Bronchial epithelial cell (primary cell): ENCODE results near the gene TPSD1. TPM values are rescaled to one million over a fixed set of nuclear protein-coding genes. Genes with fewer than 3 reads are reported as not detected.

Experiments
- DNase-seq: peaks from one replicate; pipeline ENCODE4 v3.0.0-alpha.2; 2010; ENCODE audit warnings: low read depth
- FAIRE-seq: peaks from 2 replicates; lab custom pipeline; 2011; peaks lifted over from hg19 to GRCh38; lab: Jason Lieb, UNC
- H3K27me3 ChIP-seq: 2 replicates; pipeline ENCODE4 v1.5.1; 2011; ENCODE audit warnings: low read length; ENCODE audit not compliant: control insufficient read depth, insufficient read depth
- H3K36me3 ChIP-seq: 2 replicates; pipeline ENCODE4 v1.5.1; 2011; ENCODE audit warnings: low read length; ENCODE audit not compliant: control insufficient read depth, insufficient read depth
- H3K4me3 ChIP-seq: 2 replicates; pipeline ENCODE4 v1.5.1; 2011; ENCODE audit warnings: mild to moderate bottlenecking, low read depth, low read length, control low read depth
- total RNA-seq: library from RNA; depleted of rRNA; stranded (reverse); fragments of >200 nt; gene quantifications from 2 replicates; pipeline ENCODE4 v1.2.1, GENCODE V29; 2014
- TF ChIP-seq, protein P1 (sequence below): IDR thresholded peaks from 2 replicates; pipeline ENCODE4 v1.5.1; 2011; ENCODE audit warnings: mild to moderate bottlenecking, moderate library complexity, low read length, control low read depth, inconsistent platforms; ENCODE audit not compliant: insufficient read depth, severe bottlenecking

Gene TPSD1
- total RNA-seq, 1 donor from 2014 or later: not detected

DNA sequence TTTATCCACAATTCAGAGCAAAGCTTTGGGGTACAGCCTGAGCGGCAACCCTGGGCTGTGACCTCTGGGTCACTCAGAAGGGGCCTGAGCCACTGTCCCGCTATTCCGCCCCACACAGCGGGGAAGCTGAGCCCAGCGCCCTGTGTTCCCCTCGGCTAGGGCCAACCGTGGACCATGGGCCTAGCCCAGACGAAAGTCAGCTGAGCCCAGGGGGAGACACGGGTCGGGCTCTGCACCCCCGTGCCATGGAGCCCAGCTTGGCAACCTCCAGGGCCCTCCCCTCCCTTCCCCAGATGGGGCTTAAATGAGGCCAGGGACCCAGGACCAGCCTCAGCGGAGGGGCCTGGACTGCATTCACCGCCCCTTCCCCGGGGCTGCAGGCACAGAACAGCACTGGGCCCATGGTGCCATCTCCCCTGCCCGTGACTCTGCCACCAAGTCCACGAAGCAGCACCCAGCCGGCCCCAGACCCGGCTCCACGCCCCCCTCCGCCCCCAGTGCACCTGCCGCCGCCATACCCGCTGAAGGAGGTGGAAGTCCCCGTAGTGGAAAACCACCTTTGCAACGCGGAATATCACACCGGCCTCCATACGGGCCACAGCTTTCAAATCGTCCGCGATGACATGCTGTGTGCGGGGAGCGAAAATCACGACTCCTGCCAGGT is 1.8 kb downstream of the TPSD1 start:
- Histone ChIP-seq H3K36me3 (no peaks in the 10 kb centered on the region), H3K4me3 (no peak overlapping the region), H3K27me3 (peaks cover 6% of the 10 kb centered on the region)
- TF ChIP-seq, protein P1, sequence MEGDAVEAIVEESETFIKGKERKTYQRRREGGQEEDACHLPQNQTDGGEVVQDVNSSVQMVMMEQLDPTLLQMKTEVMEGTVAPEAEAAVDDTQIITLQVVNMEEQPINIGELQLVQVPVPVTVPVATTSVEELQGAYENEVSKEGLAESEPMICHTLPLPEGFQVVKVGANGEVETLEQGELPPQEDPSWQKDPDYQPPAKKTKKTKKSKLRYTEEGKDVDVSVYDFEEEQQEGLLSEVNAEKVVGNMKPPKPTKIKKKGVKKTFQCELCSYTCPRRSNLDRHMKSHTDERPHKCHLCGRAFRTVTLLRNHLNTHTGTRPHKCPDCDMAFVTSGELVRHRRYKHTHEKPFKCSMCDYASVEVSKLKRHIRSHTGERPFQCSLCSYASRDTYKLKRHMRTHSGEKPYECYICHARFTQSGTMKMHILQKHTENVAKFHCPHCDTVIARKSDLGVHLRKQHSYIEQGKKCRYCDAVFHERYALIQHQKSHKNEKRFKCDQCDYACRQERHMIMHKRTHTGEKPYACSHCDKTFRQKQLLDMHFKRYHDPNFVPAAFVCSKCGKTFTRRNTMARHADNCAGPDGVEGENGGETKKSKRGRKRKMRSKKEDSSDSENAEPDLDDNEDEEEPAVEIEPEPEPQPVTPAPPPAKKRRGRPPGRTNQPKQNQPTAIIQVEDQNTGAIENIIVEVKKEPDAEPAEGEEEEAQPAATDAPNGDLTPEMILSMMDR: no peak
- no peak for DNase-seq
- FAIRE-seq: no peak

DNA sequence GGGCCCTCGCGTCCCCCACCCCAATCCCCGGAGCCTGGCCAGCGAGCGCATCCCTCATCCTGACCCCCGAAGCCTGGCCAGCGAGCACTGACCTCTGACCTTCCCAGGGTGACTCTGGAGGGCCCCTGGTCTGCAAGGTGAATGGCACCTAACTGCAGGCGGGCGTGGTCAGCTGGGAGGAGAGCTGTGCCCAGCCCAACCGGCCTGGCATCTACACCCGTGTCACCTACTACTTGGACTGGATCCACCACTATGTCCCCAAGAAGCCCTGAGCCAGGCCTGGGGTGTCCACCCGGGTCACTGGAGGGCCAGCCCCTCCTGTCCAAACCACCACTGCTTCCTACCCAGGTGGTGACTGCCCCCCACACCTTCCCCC is 2.3 kb downstream of the TPSD1 start:
- Histone ChIP-seq H3K36me3 (no peaks in the 10 kb centered on the region), H3K27me3 (peaks cover 6% of the 10 kb centered on the region), H3K4me3 (no peak overlapping the region)
- FAIRE-seq: no peak
- TF ChIP-seq, protein P1: no peak
- DNase-seq: no peak

DNA sequence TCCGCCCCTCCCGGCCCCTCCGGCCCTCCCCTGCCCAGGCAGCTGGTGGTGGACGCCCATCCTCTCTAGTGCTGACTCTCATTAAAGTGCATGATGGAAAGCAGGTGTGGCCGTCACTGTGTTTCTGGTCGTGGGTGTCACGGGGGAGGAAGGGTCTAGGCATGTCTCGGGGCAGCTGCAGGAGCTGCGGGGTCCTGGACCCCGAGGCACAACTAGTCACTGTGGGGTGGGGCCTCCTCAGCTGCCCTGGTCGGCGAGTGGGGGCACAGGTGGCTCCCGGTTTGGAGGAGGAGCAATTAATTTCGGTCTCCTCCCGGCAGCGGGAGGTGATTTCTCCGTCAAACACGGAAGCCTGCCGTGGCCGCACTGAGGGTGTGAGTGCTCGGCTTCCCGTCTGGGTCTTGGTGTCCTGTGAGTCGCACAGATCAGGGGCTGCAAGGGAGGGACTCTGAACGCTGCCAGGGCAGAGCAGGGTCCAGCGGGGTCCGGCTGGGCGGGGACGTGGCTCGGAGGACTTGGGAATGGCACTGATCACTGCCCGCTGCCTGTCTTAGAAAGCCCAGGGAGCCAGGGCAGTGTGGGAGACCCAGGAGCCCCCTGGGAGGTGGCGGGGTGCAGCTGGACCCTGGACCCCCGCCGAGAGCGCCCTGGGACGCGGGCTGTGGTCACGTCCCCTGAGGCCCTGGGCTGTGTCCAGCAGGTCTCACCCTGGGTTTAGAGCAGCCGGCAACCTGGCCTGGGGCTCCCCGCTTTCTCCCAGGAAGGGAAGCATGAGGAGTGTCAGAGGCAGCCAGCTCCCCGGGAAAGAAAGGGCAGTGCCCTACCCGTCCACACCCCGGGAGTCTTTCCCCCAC is 3.3 kb downstream of the TPSD1 start:
- no peak for FAIRE-seq
- Histone ChIP-seq H3K4me3 (no peak overlapping the region), H3K27me3 (peaks cover 6% of the 10 kb centered on the region), H3K36me3 (no peaks in the 10 kb centered on the region)
- TF ChIP-seq, protein P1: no peak
- DNase-seq: no peak

DNA sequence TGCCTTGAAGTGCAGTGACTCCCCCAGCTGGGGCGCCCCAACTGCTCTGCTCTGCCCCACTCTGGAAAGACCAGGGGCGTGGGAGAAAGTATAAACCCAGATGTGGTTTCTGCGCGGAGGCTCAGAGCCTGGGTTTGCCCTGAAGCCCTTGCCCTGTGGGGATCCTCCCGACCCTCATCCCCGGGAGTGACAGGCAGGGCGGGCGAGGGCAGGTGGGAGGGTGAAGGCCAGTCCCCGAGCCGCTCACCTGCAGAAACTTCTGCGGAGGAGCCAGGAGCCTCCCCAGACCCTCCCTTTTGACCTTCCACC is 3.8 kb downstream of the TPSD1 start:
- DNase-seq (no peak), FAIRE-seq (no peak)
- TF ChIP-seq, protein P1: no peak
- H3K36me3 ChIP-seq: no peaks in the 10 kb centered on the region
- H3K4me3 ChIP-seq: no peak overlapping the region
- peaks cover 6% of the 10 kb centered on the region for H3K27me3 ChIP-seq

DNA sequence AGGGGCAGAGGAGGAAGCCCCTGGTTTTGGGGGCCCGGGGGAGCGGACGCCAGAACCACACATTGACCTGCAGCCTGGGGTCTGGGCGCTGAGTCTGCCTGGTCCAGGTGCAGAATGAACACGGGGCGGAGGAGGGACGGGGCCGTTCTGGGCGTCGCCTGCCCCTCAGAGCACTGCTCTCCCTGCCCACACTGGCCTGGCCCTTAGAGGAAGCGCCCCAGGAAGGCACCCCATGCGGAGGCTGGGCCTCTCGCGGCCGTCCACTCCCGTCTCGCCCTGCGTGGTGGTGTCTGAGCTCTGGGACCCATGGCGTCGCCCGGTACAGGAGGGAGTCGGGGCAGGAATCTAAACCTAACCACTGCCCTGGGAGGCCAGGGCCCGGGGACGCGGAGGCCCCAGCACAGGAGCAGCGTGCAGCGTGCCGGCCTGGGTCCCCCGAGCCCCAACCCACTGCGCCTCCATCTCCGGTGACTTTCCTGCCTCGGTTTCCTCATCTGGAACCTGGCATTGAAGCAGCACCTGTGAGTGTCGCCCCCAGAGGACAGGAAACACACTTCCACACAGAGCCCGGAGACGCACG is 4.3 kb downstream of the TPSD1 start:
- no peak for FAIRE-seq
- H3K27me3 ChIP-seq: peaks cover 6% of the 10 kb centered on the region
- TF ChIP-seq, protein P1: no peak
- H3K36me3 ChIP-seq: no peaks in the 10 kb centered on the region
- DNase-seq: no peak
- no peak overlapping the region for H3K4me3 ChIP-seq
